Measurements from ENCODE around the gene HECTD3.
"Not testable (repeated sequence)": the region's sequence is repeated elsewhere in the genome, so short reads cannot be mapped to it uniquely, and the experiment has no call there.

HECTD3 gene

GRCh38 chr1:44994309-44994898, 16.7 kb downstream of the HECTD3 start:
- DNase-seq (ENCODE audit: low read depth in 3 of 3), result no peak

- DNase-seq (ENCODE audit: low read depth in 3 of 3), result no peak
Observed at GRCh38 chr1:44988531-44989156, 22.5 kb downstream of the HECTD3 start.

GRCh38 chr1:44985747-44986359, 25.3 kb downstream of the HECTD3 start:
- no peak for DNase-seq (ENCODE audit: low read depth in 3 of 3)

DNA sequence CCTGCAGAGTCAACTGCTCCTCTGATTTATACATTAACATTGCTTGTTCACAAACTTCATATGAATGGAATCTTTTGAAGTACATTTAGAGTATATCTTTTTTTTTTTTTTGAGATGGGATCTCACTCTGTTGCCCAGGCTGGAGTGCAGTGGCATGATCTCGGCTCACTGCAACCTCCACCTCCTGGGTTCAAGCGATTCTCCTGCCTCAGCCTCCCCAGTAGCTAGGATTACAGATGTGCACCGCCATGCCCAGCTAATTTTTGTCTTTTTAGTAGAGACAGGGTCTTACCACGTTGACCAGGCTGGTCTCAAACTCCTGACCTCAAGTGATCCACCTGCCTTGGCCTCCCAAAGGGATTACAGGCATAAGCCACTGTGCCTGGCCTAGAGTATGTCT, 33.8 kb downstream of the HECTD3 start:
- DNase-seq (ENCODE audit: low read depth in 3 of 3), result not testable (repeated sequence)

GRCh38 chr1:44976252-44976651, 34.9 kb downstream of the HECTD3 start:
- no peak for DNase-seq (ENCODE audit: low read depth in 3 of 3)

DNA sequence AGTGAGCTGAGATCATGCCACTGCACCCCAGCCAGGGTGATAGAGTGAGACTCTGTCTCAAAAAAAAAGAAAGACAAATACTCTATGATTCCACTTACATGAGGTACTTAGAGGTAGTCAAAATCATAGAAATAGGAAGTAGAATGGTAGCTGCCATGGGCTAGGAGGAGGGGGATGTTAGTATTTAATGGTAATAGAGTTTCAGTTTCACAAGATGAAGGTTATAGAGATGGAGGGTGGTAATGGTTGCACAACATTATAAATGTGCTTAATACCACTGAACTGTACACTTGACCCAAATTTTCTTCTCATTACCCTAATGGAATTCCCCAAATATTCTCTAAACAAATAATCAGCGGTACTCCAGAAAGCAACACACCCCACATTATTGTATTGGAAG, 37.5 kb downstream of the HECTD3 start:
- no peak for DNase-seq (ENCODE audit: low read depth in 3 of 3)

- no peak for DNase-seq (ENCODE audit: low read depth in 3 of 3)
Observed at GRCh38 chr1:44970317-44970716, 40.8 kb downstream of the HECTD3 start.

DNA sequence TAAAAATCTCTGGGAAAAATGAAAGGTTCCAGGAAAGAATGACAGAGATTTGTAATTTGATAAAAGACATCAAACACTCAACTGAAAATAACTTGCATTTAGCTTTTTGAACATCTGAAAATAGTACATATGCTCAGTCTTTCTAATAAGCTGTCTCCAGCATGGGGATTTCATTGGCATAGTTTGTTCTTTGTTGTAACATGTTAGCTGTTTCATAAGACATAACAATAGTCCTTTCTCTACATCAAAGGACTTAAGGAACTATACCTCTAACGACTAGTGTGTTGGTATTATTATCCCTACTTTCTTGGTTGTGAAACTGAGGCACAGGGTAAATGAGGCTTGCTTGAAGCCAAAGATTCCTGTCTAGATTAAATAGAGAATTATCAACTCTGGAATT, 46.7 kb downstream of the HECTD3 start:
- no peak for DNase-seq (ENCODE audit: low read depth in 3 of 3)

DNA sequence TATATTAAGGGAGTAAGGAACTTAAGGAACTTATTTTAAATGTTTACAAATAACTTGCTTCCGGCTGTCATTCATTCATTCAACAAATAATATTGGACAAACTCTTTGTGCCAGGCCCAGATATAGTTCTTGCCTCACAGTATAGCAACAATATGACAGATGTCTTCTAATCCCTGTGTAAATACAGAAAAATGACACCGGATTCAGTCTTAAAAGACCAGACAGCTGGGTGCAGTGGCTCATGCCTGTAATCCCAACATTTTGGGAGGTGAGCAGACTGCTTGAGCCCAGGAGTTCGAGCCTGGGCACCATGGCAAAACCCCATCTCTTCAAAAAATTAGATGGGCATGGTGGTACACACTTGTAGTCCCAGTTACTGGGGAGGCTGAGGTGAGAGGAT, 48.4 kb downstream of the HECTD3 start:
- no peak for DNase-seq (ENCODE audit: low read depth in 3 of 3)

DNA sequence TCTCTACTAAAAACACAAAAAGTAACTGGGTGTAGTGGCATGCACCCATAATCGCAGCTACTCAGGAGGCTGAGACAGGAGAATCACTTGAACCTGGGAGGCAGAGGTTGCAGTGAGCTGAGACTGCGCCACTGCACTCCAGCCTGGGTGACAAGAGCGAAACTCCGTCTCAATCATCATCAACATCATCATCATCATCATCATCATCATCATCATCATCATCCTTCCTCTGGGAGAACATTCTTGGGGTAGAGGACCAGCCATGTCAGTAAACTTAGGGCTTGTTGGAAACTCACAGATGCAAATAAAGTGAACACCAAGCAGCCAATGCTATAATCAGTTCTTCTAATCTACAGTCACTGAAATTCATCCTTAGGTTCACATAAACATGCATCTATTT, 49.1 kb downstream of the HECTD3 start:
- DNase-seq (ENCODE audit: low read depth in 3 of 3), result not testable (repeated sequence)

GRCh38 chr1:44957566-44957965, 53.6 kb downstream of the HECTD3 start:
- DNase-seq (ENCODE audit: low read depth in 3 of 3), result not testable (repeated sequence)

DNA sequence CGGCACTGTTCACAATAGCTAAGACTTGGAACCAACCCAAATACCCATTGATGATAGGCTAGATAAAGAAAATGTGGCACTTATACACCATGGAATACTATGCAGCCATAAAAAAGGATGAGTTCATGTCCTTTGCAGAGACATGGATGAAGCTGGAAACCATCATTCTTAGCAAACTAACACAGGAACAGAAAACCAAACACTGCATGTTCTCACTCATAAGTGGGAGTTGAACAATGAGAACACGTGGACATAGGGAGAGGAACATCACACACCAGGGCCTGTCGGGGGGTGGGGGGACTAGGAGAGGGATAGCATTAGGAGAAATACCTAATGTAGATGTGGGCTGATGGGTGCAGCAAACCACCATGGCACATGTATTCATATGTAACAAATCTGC, 55.0 kb downstream of the HECTD3 start:
- DNase-seq (ENCODE audit: low read depth in 3 of 3), result not testable (repeated sequence)
